MCF 10A (cell line): ENCODE results near the gene NPW. TPM values are rescaled to one million over a fixed set of nuclear protein-coding genes. Genes with fewer than 3 reads are reported as not detected.

Experiments used
- BruUV-seq: library from RNA; stranded (reverse); fragments of 400-500 nt; replicated peaks from 2 replicates; lab custom pipeline; 2021; lab: Mats Ljungman, UMichigan
- CTCF ChIA-PET: fragments of 300-600 bp; sonication (Branson Sonifier 250); formaldehyde crosslinking; extraction: SDS; loops from one replicate; lab custom pipeline; 2021; ENCODE audit warnings: antibody characterized with exemption, inconsistent platforms; lab: Yijun Ruan, JAX
- POLR2A ChIA-PET: fragments of 300-600, 350-650 bp; sonication (Branson Sonifier 250); formaldehyde crosslinking; extraction: SDS; loops from one replicate; lab custom pipeline; 2020; ENCODE audit warnings: antibody characterized with exemption, inconsistent platforms; lab: Yijun Ruan, JAX
- DNase-seq: peaks from one replicate; pipeline ENCODE4 v3.0.0-alpha.2; 2018; ENCODE audit not compliant: unreplicated experiment
- H3K27ac Mint-ChIP-seq: one replicate; pipeline ENCODE4 v1.8.0; 2022; ENCODE audit warnings: mild to moderate bottlenecking, low read depth, mixed read lengths; ENCODE audit not compliant: unreplicated experiment
- H3K27me3 Mint-ChIP-seq: one replicate; pipeline ENCODE4 v1.8.0; 2022; ENCODE audit warnings: mixed read lengths; ENCODE audit not compliant: insufficient read depth, unreplicated experiment
- H3K36me3 Mint-ChIP-seq: one replicate; pipeline ENCODE4 v1.8.0; 2022; ENCODE audit warnings: mild to moderate bottlenecking, moderate library complexity, mixed read lengths; ENCODE audit not compliant: insufficient read depth, unreplicated experiment
- H3K4me1 Mint-ChIP-seq: one replicate; pipeline ENCODE4 v1.8.0; 2022; ENCODE audit warnings: mixed read lengths; ENCODE audit not compliant: insufficient read depth, unreplicated experiment
- H3K4me3 Mint-ChIP-seq: one replicate; pipeline ENCODE4 v1.8.0; 2022; ENCODE audit warnings: mild to moderate bottlenecking, moderate library complexity, mixed read lengths; ENCODE audit not compliant: unreplicated experiment
- H3K9me3 Mint-ChIP-seq: one replicate; pipeline ENCODE4 v1.8.0; 2022; ENCODE audit warnings: mixed read lengths; ENCODE audit not compliant: unreplicated experiment
- intact Hi-C: fragments of 100-400 bp; cut with micrococcal nuclease; formaldehyde crosslinking; loops from 2 replicates; pipeline ENCODE4 v1.14.1; 2022
- total RNA-seq: library from RNA; stranded (reverse); gene quantifications from 2 replicates; pipeline ENCODE4 v1.2.3, GENCODE V29; 2022
- TF ChIP-seq, protein P1 (sequence below): fragments of 200-600 bp; IDR thresholded peaks from one replicate; pipeline ENCODE4 v1.8.0; 2022; ENCODE audit warnings: antibody characterized with exemption, mild to moderate bottlenecking; ENCODE audit not compliant: unreplicated experiment

Gene NPW
- total RNA-seq, 1 experiment from 2014 or later, result 4.9 TPM

DNA sequence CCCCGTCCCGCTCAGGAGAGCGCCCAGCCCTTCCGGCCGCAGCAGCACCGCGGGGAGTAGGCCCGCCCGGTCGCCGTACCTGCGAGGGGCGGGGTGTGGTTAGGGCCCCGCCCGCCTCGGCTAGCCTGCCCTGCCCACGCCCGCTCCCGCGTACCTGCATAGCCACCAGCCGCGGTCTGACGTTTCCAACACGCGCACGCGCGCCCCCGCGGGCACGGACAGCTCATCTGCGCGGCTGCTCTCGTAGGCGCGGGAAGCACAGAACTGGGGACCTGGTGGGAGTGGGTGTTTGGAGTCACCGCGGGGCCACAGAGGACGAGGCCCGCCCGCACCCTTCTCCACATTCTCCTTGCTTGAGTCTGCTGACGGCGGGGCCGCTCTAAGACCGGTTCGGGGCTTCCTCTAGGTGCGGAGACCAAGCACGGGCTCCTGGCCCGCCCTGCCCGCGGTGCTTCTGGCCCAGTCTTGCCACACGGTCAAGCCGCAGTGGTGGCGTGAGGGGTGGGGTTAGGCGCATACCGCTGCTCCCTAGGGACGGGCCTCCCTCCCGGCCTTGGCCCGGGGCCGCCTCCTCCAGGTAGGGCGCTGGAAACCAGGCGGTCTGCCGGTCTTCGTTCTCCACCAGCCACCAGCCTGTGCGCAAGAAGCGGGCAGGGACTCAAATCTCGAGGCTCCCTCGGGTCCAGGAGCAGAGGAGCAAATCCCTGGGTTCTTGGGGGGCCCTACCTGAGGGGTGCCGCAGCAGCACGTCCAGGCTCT lies 40.1 kb upstream of the NPW start:
- H3K4me3 Mint-ChIP-seq, result peak overlapping the region; percentile 52
- POLR2A ChIA-PET, result interaction anchor here (0.6 to 6.2 kb wide), 6 partner anchors 9 to 176 kb away, joined by 3 to 56 read pairs (median 6); partner anchors contain the start of genes RPS2 and TRAF7
- peak overlapping the region; percentile 49 for H3K27ac Mint-ChIP-seq
- no TSS peak for BruUV-seq
- intact Hi-C loops, result no loop called here
- H3K27me3 Mint-ChIP-seq, result no peaks in the 10 kb centered on the region
- CTCF ChIA-PET, result interaction anchor here (0.7 kb wide), 1 partner anchor 25 kb away, joined by 4 read pairs; no protein-coding TSS in a partner anchor
- DNase-seq, result peak; percentile 64
- H3K36me3 Mint-ChIP-seq, result peaks cover 31% of the 10 kb centered on the region
- peaks cover 6% of the 10 kb centered on the region for H3K4me1 Mint-ChIP-seq
- TF ChIP-seq, protein P1, sequence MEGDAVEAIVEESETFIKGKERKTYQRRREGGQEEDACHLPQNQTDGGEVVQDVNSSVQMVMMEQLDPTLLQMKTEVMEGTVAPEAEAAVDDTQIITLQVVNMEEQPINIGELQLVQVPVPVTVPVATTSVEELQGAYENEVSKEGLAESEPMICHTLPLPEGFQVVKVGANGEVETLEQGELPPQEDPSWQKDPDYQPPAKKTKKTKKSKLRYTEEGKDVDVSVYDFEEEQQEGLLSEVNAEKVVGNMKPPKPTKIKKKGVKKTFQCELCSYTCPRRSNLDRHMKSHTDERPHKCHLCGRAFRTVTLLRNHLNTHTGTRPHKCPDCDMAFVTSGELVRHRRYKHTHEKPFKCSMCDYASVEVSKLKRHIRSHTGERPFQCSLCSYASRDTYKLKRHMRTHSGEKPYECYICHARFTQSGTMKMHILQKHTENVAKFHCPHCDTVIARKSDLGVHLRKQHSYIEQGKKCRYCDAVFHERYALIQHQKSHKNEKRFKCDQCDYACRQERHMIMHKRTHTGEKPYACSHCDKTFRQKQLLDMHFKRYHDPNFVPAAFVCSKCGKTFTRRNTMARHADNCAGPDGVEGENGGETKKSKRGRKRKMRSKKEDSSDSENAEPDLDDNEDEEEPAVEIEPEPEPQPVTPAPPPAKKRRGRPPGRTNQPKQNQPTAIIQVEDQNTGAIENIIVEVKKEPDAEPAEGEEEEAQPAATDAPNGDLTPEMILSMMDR, result no peak
- no peaks in the 10 kb centered on the region for H3K9me3 Mint-ChIP-seq

- Mint-ChIP-seq H3K4me3 (peak overlapping the region; percentile 52), H3K36me3 (peaks cover 34% of the 10 kb centered on the region), H3K9me3 (no peaks in the 10 kb centered on the region), H3K4me1 (peaks cover 6% of the 10 kb centered on the region), H3K27ac (no peak overlapping the region), H3K27me3 (no peaks in the 10 kb centered on the region)
- BruUV-seq, result no TSS peak
- TF ChIP-seq, protein P1, result no peak
- intact Hi-C loops, result no loop called here
- DNase-seq, result no peak
- ChIA-PET POLR2A (interaction anchor here (0.7 to 6.2 kb wide), 5 partner anchors 8 to 241 kb away, joined by 3 to 56 read pairs (median 4); partner anchors contain the start of genes RPS2, TBL3 and TRAF7), CTCF (no interaction called here)
These were observed 39.4 kb upstream of the NPW start for GRCh38 chr16:1980030-1980769.

- DNase-seq, result no peak
- ChIA-PET CTCF (interaction anchor here (1.6 kb wide), 1 partner anchor 160 kb away, joined by 5 read pairs; no protein-coding TSS in a partner anchor), POLR2A (interaction anchor here (0.6 to 6.2 kb wide), 7 partner anchors 9 to 240 kb away, joined by 3 to 56 read pairs (median 4); partner anchors contain the start of genes RPS2, TBL3 and TRAF7)
- intact Hi-C loops, result no loop called here
- Mint-ChIP-seq H3K27ac (no peak overlapping the region), H3K9me3 (no peaks in the 10 kb centered on the region), H3K4me1 (peaks cover 6% of the 10 kb centered on the region), H3K27me3 (no peaks in the 10 kb centered on the region), H3K36me3 (peaks cover 35% of the 10 kb centered on the region), H3K4me3 (no peak overlapping the region)
- TF ChIP-seq, protein P1, result no peak
- BruUV-seq, result no TSS peak
These were observed 38.9 kb upstream of the NPW start for GRCh38 chr16:1980770-1981087.

DNA sequence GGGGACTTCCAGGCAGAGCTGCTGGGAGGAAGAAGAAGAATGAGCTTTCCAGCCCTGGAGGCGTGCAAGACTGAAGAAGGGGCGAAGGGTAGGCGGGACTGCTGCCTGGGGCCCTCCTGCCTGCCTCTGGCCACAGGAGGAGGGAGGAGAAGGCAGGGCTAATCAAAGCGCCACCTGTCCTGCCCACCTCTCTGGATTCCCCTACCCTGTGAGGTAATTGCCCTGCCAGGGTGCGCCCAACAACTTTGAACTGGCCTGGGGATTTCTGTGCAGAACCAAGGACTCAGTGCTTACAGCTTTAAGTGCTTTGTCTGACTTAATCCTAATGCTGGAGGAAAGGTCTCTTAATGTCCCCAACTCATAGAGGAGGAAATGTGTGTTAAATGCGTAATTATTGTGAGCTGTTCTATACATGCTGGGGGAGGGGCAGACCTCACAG lies 38.2 kb upstream of the NPW start, which contains the start of gene NOXO1:
TSS of gene NOXO1 (minus strand) at position 72 of the 439 bp plus-strand sequence. CDS start 290 bp downstream, outside the sequence.
- TF ChIP-seq, protein P1, result no peak
- no TSS peak for BruUV-seq
- Mint-ChIP-seq H3K4me1 (peaks cover 6% of the 10 kb centered on the region), H3K4me3 (no peak within 1 kb of the TSS), H3K9me3 (no peaks in the 10 kb centered on the region), H3K27ac (no peak within 1 kb of the TSS), H3K27me3 (no peaks in the 10 kb centered on the region), H3K36me3 (peaks cover 35% of the 10 kb centered on the region)
- ChIA-PET CTCF (interaction anchor here (0.6 to 1.6 kb wide), 2 partner anchors 24 to 159 kb away, joined by 3 to 5 read pairs; no protein-coding TSS in a partner anchor), POLR2A (interaction anchor here (0.6 to 6.2 kb wide), 7 partner anchors 10 to 269 kb away, joined by 3 to 59 read pairs (median 8); partner anchors contain the start of genes RPS2, TBL3, TRAF7 and ZNF598)
- no peak for DNase-seq
- intact Hi-C loops, result no loop called here
